ENCODE measurements around the gene TMEM150B. TPM values are rescaled to one million over a fixed set of nuclear protein-coding genes. Genes with fewer than 3 reads are reported as not detected.

The TMEM150B gene
- total and polyA plus RNA-seq, 2 of the 13 experiments (the other 11 are each of a cell fraction or from before 2014, with no cell fraction given) = 1.3 to 1.8 TPM

- ATAC-seq = no peak
- Histone ChIP-seq H3K9ac (ENCODE audit: insufficient read depth, low read depth, low read length) (no peak overlapping the region), H2AFZ (ENCODE audit: low read length) (no peak overlapping the region), H4K20me1 (ENCODE audit: insufficient read depth, low read length) (no peaks in the 10 kb centered on the region), H3K27me3 (ENCODE audit: control insufficient read depth in 1 of 2, insufficient read depth in 2 of 2, low read length in 2 of 2) (peaks cover 0 to 5% of the 10 kb centered on the region in 2 experiments; a peak in 1 of 5 replicates), H3K9me3 (ENCODE audit: low read length) (no peaks in the 10 kb centered on the region), H3K36me3 (replicated peaks in 1 of 2; ENCODE audit: control insufficient read depth in 1 of 2, insufficient read depth in 2 of 2, low read length in 2 of 2) (no peaks in the 10 kb centered on the region), H3K27ac (ENCODE audit: extremely low read length, insufficient read depth, low read length) (no peak overlapping the region), H3K4me1 (ENCODE audit: insufficient read depth, low read length) (peaks cover 18% of the 10 kb centered on the region), H3K4me3 (replicated peaks in 1 of 3; ENCODE audit: insufficient read depth in 1 of 3, low read depth in 2 of 3, low read length in 3 of 3) (no peak overlapping the region), H3K79me2 (ENCODE audit: insufficient read depth, low read length) (no peaks in the 10 kb centered on the region), H3K4me2 (ENCODE audit: low read depth, low read length) (no peak overlapping the region)
- intact Hi-C loops (cut with micrococcal nuclease; ENCODE audit: unreplicated experiment) = no loop called here
- 55% methylated on average over 3 of the region's 3 CpGs for WGBS (ENCODE audit: low lambda C conversion rate)
- no TSS peak for BruUV-seq (replicated peaks)
- TF ChIP-seq ZNF629 (CRISPR knock-in tag; conservative IDR thresholded peaks at IDR 0.05) (peak; percentile 72), ZMYM3 (CRISPR knock-in tag; IDR thresholded peaks at IDR 0.05) (0 out of 2 replicates have a peak, but pooled peaks have one; percentile 12)
- TF ChIP-seq, protein P1, sequence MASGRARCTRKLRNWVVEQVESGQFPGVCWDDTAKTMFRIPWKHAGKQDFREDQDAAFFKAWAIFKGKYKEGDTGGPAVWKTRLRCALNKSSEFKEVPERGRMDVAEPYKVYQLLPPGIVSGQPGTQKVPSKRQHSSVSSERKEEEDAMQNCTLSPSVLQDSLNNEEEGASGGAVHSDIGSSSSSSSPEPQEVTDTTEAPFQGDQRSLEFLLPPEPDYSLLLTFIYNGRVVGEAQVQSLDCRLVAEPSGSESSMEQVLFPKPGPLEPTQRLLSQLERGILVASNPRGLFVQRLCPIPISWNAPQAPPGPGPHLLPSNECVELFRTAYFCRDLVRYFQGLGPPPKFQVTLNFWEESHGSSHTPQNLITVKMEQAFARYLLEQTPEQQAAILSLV (CRISPR knock-in tag; IDR thresholded peaks at IDR 0.05; ENCODE audit: borderline replicate concordance) = no peak
- in situ Hi-C loops (cut with HindIII; ENCODE audit: extremely low pct_ligation_motif_present, low pct_unique_long_range_greater_than_20kb) = no loop called here
- no peak for FAIRE-seq
- POLR2A ChIA-PET = no interaction called here
- no peak for DNase-seq (ENCODE audit: low spot score)
- CTCF ChIA-PET (ENCODE audit: low intra/inter-chr PET ratio, low total read pairs) = no interaction called here
Measured at GRCh38 chr19:55306712-55307111, 18.4 kb downstream of the TMEM150B start.

- peak; percentile 38; the same call in 1 of the 2 replicates for TF ChIP-seq HCFC1 (IDR thresholded peaks at IDR 0.05; ENCODE audit: low read depth, low read length)
- no peak for TF ChIP-seq U2AF2 (IDR thresholded peaks at IDR 0.05; ENCODE audit: low read depth, low read length)
- TF ChIP-seq GABPA (IDR thresholded peaks at IDR 0.05; ENCODE audit: low read depth, low read length) = peak; percentile 34
- TF ChIP-seq GABPA (CRISPR knock-in tag; IDR thresholded peaks at IDR 0.05; ENCODE audit: low read depth) = no peak
- no peaks in the 10 kb centered on the region for H3K9me3 ChIP-seq (ENCODE audit: low read length)
- H3K27ac ChIP-seq (ENCODE audit: extremely low read length, insufficient read depth, low read length) = no peak overlapping the region
- no peak overlapping the region for H3K4me3 ChIP-seq (replicated peaks in 1 of 3; ENCODE audit: insufficient read depth in 1 of 3, low read depth in 2 of 3, low read length in 3 of 3)
- H3K36me3 ChIP-seq (replicated peaks in 1 of 2; ENCODE audit: control insufficient read depth in 1 of 2, insufficient read depth in 2 of 2, low read length in 2 of 2) = no peaks in the 10 kb centered on the region
- peaks cover 25% of the 10 kb centered on the region for H3K4me1 ChIP-seq (ENCODE audit: insufficient read depth, low read length)
- FAIRE-seq (no peak), ATAC-seq (no peak), DNase-seq (ENCODE audit: low spot score) (no peak)
- intact Hi-C loops (cut with micrococcal nuclease; ENCODE audit: unreplicated experiment) (no loop called here), in situ Hi-C loops (cut with HindIII; ENCODE audit: extremely low pct_ligation_motif_present, low pct_unique_long_range_greater_than_20kb) (no loop called here)
- H4K20me1 ChIP-seq (ENCODE audit: insufficient read depth, low read length) = no peaks in the 10 kb centered on the region
- H3K79me2 ChIP-seq (ENCODE audit: insufficient read depth, low read length) = no peaks in the 10 kb centered on the region
- ChIA-PET POLR2A (no interaction called here), CTCF (ENCODE audit: low intra/inter-chr PET ratio, low total read pairs) (no interaction called here)
- no TSS peak for BruUV-seq (replicated peaks)
- no peak overlapping the region for H3K4me2 ChIP-seq (ENCODE audit: low read depth, low read length)
- peaks cover 0 to 9% of the 10 kb centered on the region in 2 experiments; a peak in 1 of 5 replicates for H3K27me3 ChIP-seq (ENCODE audit: control insufficient read depth in 1 of 2, insufficient read depth in 2 of 2, low read length in 2 of 2)
- H3K9ac ChIP-seq (ENCODE audit: insufficient read depth, low read depth, low read length) = no peak overlapping the region
- 73% methylated on average over 17 of the region's 17 CpGs for WGBS (ENCODE audit: low lambda C conversion rate)
- no peak overlapping the region for H2AFZ ChIP-seq (ENCODE audit: low read length)
Measured at GRCh38 chr19:55305983-55306562, 19.1 kb downstream of the TMEM150B start.

Measured in HepG2 (cell line).